Urinary bladder (tissue), 4 donors: ENCODE results near the gene KISS1R. TPM values are rescaled to one million over a fixed set of nuclear protein-coding genes. Genes with fewer than 3 reads are reported as not detected.

Experiments
- DNase-seq: peaks from one replicate; pipeline ENCODE4 v3.0.0-alpha.2; 2015; ENCODE audit errors: extremely low spot score
- H3K27ac ChIP-seq: one replicate; pipeline ENCODE4 v1.5.1; 2013; ENCODE audit warnings: low read depth, mild to moderate bottlenecking, moderate library complexity
- H3K36me3 ChIP-seq: one replicate; pipeline ENCODE4 v1.6.1; 2013; ENCODE audit warnings: mild to moderate bottlenecking, moderate library complexity; ENCODE audit not compliant: insufficient read depth
- H3K4me1 ChIP-seq: one replicate; pipeline ENCODE4 v1.6.1; 2013; ENCODE audit warnings: mild to moderate bottlenecking, moderate library complexity; ENCODE audit not compliant: insufficient read depth
- H3K4me3 ChIP-seq: one replicate; pipeline ENCODE4 v1.5.1; 2013; ENCODE audit warnings: low read depth, low read length
- WGBS: extraction: QIAGEN DNeasy Blood & Tissue Kit; methylation state at CpG from one replicate; pipeline ENCODE4 v1.1.7; 2013; 5-methylcytosine and 5-hydroxymethylcytosine counted together
- polyA plus RNA-seq: library from polyadenylated mRNA; stranded (reverse); fragments of 200-250 nt; gene quantifications from one replicate; pipeline ENCODE4 v1.2.3, GENCODE V29; 2013
- total RNA-seq: library from RNA; depleted of rRNA; stranded (reverse); fragments of >200 nt; gene quantifications from one replicate; pipeline ENCODE4 v1.2.3, GENCODE V29; 2014
- donor health status: healthy with polysubstance abuse.
- donor health status: healthy.

The KISS1R gene
- total and polyA plus RNA-seq, 2 donors: 0.28 TPM; not detected in 1

GRCh38 chr19:927351-927779 is 10.2 kb downstream of the KISS1R start:
- H3K4me3 ChIP-seq: peak overlapping the region; percentile 76

GRCh38 chr19:927780-928401 is 10.8 kb downstream of the KISS1R start:
- WGBS: 68% methylated on average over 12 of the region's 12 CpGs
- peak overlapping the region; percentile 26 for H3K27ac ChIP-seq
- peak overlapping the region; percentile 76 for H3K4me3 ChIP-seq
- no peaks in the 10 kb centered on the region for H3K36me3 ChIP-seq
- peaks cover 3% of the 10 kb centered on the region for H3K4me1 ChIP-seq
- DNase-seq: no peak

More at GRCh38 chr19:927351-927779, 10.2 kb downstream of the KISS1R start:
- Histone ChIP-seq H3K4me1 (peaks cover 2% of the 10 kb centered on the region), H3K27ac (peak overlapping the region; percentile 61), H3K36me3 (no peaks in the 10 kb centered on the region)
- WGBS: 11% methylated on average over 15 of the region's 15 CpGs
- no peak for DNase-seq

GRCh38 chr19:928471-929202 is 11.5 kb downstream of the KISS1R start:
- no peaks in the 10 kb centered on the region for H3K36me3 ChIP-seq
- DNase-seq: no peak
- no peak overlapping the region for H3K4me3 ChIP-seq
- peaks cover 5% of the 10 kb centered on the region for H3K4me1 ChIP-seq
- 86% methylated on average over 18 of the region's 18 CpGs for WGBS
- H3K27ac ChIP-seq: no peak overlapping the region

- DNase-seq: no peak
- Histone ChIP-seq H3K36me3 (no peaks in the 10 kb centered on the region), H3K27ac (no peak overlapping the region), H3K4me3 (no peak overlapping the region), H3K4me1 (peaks cover 5% of the 10 kb centered on the region)
- 92% methylated on average over 51 of the region's 51 CpGs for WGBS
Measured at GRCh38 chr19:929203-929890, 12.2 kb downstream of the KISS1R start.

- H3K4me3 ChIP-seq: no peak overlapping the region
- no peaks in the 10 kb centered on the region for H3K36me3 ChIP-seq
- peaks cover 7% of the 10 kb centered on the region for H3K4me1 ChIP-seq
- DNase-seq: no peak
- H3K27ac ChIP-seq: no peak overlapping the region
- 95% methylated on average over 6 of the region's 6 CpGs for WGBS
Measured at GRCh38 chr19:929891-930258, 12.7 kb downstream of the KISS1R start.

- DNase-seq: no peak
- H3K4me1 ChIP-seq: peaks cover 6% of the 10 kb centered on the region
- H3K27ac ChIP-seq: peak overlapping the region; percentile 19
- H3K36me3 ChIP-seq: no peaks in the 10 kb centered on the region
- whole genome bisulfite sequencing: 89% methylated on average over 32 of the region's 32 CpGs
- H3K4me3 ChIP-seq: no peak overlapping the region
Measured at GRCh38 chr19:931860-932647, 14.9 kb downstream of the KISS1R start.

- no peak overlapping the region for H3K4me3 ChIP-seq
- peak overlapping the region; percentile 71 for H3K27ac ChIP-seq
- 35% methylated on average over 54 of the region's 54 CpGs for WGBS
- DNase-seq: no peak
- no peaks in the 10 kb centered on the region for H3K36me3 ChIP-seq
- H3K4me1 ChIP-seq: peaks cover 6% of the 10 kb centered on the region
Measured at GRCh38 chr19:932648-933552, 15.8 kb downstream of the KISS1R start.

- no peak overlapping the region for H3K4me3 ChIP-seq
- H3K4me1 ChIP-seq: peaks cover 6% of the 10 kb centered on the region
- 32% methylated on average over 14 of the region's 14 CpGs for WGBS
- no peaks in the 10 kb centered on the region for H3K36me3 ChIP-seq
- H3K27ac ChIP-seq: no peak overlapping the region
- no peak for DNase-seq
Measured at GRCh38 chr19:933553-933882, 16.4 kb downstream of the KISS1R start.

- H3K27ac ChIP-seq: peak overlapping the region; percentile 28
- H3K4me3 ChIP-seq: no peak overlapping the region
- WGBS: 72% methylated on average over 29 of the region's 29 CpGs
Measured at GRCh38 chr19:934197-934840, 17.2 kb downstream of the KISS1R start.

GRCh38 chr19:934865-935479 is 17.8 kb downstream of the KISS1R start:
- no peak for DNase-seq
- Histone ChIP-seq H3K27ac (peak overlapping the region; percentile 28), H3K4me1 (peaks cover 6% of the 10 kb centered on the region), H3K4me3 (no peak overlapping the region), H3K36me3 (no peaks in the 10 kb centered on the region)
- WGBS: 11% methylated on average over 31 of the region's 31 CpGs

More at GRCh38 chr19:934197-934840, 17.2 kb downstream of the KISS1R start:
- DNase-seq: no peak
- Histone ChIP-seq H3K4me1 (peaks cover 6% of the 10 kb centered on the region), H3K36me3 (no peaks in the 10 kb centered on the region)

- Histone ChIP-seq H3K4me1 (peaks cover 6% of the 10 kb centered on the region), H3K36me3 (no peaks in the 10 kb centered on the region), H3K27ac (no peak overlapping the region), H3K4me3 (no peak overlapping the region)
- no peak for DNase-seq
- WGBS: 98% methylated on average over 10 of the region's 10 CpGs
Measured at GRCh38 chr19:936175-936546, 19.0 kb downstream of the KISS1R start.

GRCh38 chr19:937259-937694 is 20.1 kb downstream of the KISS1R start:
- no peak for DNase-seq
- Histone ChIP-seq H3K4me1 (peaks cover 6% of the 10 kb centered on the region), H3K27ac (no peak overlapping the region), H3K36me3 (no peaks in the 10 kb centered on the region), H3K4me3 (no peak overlapping the region)
- 88% methylated on average over 16 of the region's 16 CpGs for WGBS
